Right lung (tissue), 5 donors: ENCODE results near the gene COQ8B. TPM values are rescaled to one million over a fixed set of nuclear protein-coding genes. Genes with fewer than 3 reads are reported as not detected.
"Not testable (repeated sequence)": the region's sequence is repeated elsewhere in the genome, so short reads cannot be mapped to it uniquely, and the experiment has no call there.

Experiments
- DNase-seq, 2 donors: peaks; one replicate each; pipeline ENCODE4 v3.0.0-alpha.2; 2013
- polyA plus RNA-seq, 5 donors: library from polyadenylated mRNA; unstranded; fragments of 120-200 nt; gene quantifications; one replicate each; pipeline versions ENCODE4 v1.2.1 to v1.2.3, GENCODE V29; 2013; ENCODE audit warnings: inconsistent platforms in 1 of 5, low replicate concordance in 1 of 5; ENCODE audit not compliant: insufficient read length in 5 of 5, insufficient read depth in 1 of 5

The COQ8B gene
- polyA plus RNA-seq, 5 donors = 24.7 to 36.9 (median 32.4) TPM

DNA sequence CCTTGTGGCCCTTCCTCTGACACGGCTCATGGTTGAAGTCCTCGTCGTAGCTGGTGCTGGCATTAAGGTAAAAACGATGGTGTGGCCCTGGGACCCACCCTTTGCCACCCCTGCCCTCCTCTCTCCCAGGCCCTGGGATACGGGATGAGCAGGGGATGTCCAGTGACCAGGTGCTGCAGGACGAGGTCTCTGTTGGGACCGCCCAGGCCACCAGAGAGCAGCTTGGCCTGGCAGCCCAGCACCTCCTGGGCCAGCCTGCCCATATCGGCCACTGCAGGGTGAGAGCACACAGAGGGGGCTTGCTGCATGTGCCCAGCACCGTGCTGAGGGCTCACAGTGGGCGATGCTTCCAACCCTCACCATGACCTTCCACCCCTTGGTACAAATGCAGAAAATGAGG, 27.2 kb upstream of the COQ8B start:
- DNase-seq = no peak

DNA sequence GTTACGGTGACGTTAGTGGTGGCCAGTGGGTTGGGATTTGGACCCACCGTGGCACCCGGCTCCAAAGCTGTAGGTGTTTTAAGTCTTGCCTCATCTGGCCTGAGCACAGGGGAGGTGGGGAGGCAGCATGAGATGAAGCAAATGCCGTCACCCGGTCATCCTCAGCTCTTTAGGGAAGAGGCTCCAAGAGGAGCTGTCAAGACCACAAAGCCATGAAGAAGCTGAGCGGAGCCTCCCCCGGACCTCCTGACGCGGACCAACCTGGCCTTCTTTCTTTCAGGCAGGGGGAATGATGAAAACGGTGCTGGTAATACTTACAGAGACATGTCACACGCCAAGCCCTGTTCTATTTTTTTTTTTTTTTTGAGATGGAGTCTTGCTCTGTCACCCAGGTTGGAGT, 26.2 kb upstream of the COQ8B start:
- no peak for DNase-seq

DNA sequence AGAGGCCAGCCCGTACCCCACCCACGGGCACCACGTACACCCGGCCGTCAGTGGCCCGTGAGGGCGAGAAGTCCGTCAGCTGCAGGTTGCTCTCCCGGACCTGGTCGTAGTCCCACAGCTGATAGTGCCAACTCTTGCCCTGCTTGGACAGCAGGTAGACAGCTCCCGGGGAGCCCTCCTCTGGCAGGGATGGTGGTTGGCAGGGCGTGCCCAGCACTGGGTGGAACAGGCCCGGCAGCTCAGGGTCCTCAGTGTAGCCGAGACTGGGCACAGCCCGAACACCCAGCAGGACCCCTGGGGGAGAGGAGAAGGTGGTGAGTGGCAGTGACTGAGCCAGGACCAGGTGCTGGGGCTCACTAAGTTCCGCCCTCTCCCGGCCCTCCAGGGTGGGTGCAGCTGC, 25.8 kb upstream of the COQ8B start:
- no peak for DNase-seq

DNA sequence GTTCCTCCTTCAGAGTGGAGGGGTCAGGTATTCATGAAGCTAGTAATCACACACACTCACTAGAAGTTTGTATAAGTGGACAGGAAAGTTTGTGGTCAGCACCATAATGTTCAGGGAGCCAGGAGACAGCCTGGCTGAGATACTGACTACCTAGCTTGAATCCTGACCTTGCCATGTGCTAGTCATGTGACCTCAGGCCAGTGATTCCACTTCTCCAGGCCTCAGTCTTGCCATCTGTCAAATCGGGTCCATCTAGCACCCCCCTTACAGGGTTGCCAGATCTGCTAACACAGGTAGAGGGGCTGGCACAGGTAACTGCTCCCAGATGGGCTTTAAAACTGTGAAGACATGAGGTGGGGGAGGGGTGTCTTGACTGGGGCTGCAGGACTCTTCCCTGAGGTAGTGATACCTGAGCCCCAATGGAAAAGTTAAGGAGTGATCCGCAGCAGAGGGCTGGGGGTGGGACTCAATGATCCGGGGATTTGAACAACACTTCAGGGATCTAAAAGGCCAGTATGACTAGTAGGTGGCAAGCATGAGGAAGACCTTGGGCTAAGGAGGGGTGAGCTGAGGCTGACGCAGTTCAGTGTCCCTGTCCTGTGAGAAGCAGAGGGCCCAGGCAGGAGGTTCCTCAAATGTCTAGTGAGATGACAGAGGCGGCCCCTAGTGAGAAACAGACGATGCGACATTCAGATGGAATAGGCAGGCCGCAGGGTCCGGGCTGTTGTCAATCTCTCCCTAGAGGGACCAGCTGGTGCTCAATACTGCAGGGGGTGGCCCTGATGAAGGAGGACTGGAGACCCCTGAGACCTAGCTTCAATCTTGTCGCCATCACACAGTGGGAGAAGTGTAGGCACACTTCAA, 25.1 kb upstream of the COQ8B start:
- no peak for DNase-seq

DNA sequence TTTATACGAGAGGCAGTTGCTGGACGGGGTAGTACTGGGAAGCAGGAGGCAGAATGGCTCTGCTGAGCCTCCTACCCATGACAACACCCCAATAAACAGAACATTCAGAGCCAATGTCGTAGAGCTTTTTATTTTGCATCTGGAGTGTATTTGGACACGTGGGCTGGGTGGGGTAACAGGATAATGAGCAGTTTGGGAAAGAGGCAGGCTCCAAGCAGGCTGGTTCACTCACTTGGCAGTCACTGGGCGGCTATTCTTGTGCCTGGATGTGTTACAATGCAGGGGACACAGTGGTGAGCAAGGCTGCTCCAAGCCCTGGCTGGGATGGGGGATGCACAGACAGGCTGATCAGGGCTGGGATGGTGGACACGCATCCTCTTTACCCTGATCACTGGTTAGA, 24.1 kb upstream of the COQ8B start:
- peak in 1 of 2 donors; percentile 51 for DNase-seq

DNA sequence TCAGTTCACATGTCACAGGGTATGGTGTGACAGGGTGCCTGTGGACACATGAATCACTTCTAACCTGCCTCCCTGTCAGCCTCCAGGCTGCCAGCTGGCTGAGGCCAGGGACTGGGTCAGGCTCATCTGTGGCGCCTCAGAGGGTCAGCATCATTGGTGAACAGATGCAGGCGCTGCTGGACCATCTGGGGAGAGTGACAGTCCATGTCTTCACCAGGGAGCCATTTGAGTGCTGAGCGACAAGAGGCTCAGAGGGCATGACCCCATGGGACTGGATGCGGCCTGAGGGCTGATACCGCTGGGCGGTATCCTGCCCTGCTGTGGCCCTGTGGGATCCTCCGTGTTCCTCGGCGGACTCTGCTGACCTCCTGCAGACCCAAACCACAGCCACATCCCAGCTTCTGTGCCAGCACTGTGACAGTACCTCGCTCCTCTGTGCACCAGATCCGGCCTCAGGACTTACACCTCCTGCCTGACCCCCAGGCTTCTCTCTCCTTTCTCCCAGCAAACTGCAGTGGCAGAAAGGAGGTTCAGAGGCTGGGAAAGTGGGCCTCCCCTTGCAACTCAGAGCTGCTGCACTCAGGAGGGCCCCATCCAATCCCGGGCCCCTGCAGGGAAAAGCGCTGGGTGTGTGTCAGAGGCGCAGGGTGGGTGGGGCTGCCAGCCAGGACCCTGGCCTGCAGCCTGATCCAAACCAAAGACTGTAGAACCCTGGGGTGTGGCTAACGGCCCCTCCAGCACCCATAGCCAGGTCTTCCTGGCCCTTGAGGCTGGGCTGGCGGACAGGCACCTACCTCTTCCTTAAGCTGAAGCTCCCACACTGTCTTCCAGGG, 23.4 kb upstream of the COQ8B start:
- DNase-seq = no peak

DNA sequence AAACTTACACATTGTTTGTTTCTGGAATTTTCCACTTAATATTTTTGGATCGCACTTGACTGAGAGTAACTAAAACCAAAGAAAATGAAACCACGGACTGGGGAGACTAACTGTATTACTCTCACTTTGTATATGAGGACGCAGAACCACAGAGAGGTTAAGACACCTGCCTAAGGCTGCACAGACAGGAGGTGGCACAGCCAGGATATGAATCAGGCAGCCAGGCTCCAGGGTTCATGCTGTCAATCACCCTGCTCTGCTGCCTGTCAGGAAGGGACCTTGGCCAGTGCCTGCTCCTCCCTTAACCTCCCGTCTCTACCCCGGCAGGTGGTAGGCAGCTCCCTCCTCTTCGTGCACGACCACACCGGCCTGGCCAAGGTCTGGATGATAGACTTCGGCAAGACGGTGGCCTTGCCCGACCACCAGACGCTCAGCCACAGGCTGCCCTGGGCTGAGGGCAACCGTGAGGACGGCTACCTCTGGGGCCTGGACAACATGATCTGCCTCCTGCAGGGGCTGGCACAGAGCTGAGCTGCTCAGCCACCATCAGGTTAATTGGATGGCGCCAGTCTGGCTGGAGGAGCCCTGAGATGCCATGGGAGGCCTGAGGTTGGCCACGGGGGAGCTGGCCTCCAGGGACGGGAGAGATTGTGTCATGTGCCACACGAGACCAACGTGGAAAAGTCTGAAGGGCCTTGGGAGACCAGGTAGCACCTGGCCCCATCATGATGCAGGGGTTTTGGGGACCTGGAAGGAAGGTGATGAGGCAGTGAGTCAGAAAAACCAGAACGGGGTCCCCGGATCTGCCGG, 22.5 kb upstream of the COQ8B start:
- DNase-seq = no peak

DNA sequence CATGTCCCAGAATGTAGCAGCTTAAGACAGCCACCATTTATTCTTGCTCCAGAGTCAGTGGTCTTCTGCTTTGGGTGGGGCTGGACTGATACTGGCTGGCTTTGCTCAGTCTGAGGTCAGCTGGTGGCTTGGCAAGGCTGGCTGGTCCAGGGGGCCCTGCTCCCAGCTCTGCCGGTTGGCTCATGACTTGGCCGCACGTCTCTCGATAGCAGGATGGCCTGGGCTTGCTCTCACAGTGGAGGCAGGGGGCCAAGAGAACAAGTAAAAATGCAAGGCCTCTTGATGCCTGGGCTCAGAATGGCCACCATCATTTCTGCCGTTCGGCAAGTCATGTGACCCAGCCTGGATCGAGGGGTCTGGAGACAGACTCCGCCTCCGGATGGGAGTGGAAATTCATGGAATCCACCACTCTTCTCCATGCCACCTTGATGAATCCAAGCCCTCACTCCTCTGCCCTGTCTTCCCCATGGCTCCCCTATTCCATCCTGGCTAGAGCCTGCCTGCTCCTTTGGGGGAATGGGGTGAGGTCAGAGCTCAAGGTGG, 20.5 kb upstream of the COQ8B start:
- DNase-seq = no peak

DNA sequence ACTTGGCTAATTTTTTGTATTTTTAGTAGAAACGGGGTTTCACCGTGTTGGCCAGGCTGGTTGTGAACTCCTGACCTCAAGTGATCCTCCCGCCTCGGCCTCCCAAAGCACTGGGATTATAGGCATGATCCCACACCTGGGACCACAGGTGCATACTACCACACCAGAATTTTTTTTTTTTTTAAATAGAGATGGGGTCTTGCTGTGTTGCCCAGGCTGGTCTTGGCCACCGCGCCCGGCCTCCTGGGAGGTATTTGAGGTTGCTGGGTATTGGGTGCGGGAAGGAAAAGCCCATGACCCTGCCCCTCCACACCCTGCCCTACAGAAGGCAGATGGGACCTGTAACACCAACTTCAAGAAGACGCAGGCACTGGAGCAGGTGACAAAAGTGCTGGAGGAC, 20.0 kb upstream of the COQ8B start:
- DNase-seq = no peak

DNA sequence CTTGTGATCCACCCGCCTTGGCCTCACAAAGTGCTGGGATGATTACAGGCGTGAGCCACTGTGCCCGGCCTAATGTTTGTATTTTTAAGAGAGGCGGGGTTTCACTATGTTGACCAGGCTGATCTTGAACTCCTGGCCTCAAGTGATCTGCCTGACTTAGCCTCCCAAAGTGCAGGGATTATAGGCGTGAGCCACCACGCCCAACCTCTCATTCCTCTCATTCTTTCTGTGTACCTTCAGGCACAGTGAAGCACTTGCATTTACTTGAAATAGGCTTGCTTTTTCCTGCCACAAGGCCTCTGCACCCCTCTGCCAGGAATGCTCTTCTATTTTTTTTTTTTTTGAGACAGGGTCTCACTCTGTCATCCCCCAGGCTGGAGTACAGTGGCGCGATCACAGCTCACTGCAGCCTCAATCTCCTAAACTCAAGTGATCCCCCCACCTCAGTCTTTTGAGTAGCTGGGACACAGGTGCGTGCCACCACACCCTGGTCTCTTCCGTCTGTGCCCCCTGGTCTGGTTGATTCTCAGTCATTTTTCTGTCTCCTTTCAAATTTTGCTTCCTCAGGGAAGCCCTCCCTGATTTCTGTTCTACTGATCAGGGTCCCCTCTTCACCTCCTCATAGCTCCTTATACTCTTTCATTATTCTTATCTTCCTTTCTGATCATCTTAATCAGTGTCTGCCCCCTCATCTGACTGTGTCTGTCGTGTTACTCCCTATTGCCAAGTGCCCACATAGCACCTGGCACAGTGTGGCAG, 18.5 kb upstream of the COQ8B start:
- DNase-seq = no peak

DNA sequence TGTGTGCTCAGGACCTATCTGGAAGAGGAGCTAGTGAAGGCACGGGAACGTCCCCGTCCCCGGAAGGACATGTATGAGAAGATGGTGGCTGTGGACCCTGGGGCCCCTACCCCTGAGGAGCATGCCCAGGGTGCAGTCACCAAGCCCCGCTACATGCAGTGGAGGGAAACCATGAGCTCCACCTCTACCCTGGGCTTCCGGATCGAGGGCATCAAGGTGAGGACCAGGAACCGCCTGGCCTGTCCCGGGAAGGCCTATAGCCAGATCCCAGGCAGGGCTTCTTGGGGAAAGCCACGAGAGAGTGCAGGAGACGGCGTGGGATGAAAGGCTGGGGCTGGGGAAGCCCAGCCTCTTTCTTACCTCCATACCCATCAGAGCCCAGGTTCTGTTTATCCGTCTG, 16.5 kb upstream of the COQ8B start:
- DNase-seq = no peak

DNA sequence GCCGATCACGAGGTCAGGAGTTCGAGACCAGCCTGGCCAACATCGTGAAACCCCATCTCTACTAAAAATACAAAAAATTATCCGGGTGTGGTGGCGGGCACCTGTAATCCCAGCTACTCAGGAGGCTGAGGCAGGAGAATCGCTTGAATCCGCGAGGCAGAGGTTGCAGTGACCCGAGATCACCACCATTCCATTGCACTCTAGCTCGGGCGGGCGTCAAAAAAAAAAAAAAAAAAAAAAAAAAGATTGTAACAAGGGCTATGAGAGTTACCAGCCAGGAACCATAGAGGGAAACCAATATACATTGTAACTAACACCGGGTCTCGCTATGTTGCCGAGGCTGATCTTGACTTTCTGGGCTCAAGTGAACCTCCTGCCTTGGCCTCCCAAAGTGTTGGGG, 15.6 kb upstream of the COQ8B start:
- not testable (repeated sequence) for DNase-seq

DNA sequence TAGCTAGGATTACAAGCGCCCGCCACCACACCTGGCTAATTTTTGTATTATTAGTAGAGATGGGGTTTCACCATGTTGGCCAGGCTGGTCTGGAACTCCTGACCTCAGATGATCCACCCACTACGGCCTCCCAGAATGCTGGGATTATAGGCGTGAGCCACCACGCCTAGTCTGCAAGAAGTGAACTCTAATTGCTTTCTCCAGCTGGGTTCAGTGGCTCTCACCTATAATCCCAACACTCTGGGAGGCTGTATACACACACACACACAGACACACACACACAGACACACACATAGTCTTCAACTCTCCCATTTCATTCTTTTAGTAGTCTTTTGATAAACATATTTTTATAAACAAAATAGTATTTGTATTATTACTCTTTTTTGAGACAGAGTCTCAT, 13.4 kb upstream of the COQ8B start:
- DNase-seq = not testable (repeated sequence)

DNA sequence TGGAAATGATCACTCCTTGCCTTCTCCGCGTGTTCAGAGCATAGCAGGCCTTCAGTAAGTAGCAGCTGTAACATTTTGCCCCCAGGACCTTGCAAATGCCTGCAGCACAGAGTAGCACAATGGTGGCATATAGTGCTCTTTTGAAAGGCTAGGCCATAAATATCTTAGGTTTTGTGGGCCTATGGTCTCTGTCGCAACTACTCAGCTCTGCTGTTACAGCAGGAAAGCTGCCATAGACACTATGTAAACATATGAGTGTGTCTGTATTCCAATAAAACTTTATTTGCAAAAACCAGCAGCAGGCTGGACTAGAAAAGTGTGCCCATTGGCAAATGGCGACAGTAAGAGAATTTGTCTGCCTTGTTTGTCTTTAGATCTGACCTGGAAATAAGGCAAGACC, 9.6 kb upstream of the COQ8B start:
- no peak for DNase-seq

DNA sequence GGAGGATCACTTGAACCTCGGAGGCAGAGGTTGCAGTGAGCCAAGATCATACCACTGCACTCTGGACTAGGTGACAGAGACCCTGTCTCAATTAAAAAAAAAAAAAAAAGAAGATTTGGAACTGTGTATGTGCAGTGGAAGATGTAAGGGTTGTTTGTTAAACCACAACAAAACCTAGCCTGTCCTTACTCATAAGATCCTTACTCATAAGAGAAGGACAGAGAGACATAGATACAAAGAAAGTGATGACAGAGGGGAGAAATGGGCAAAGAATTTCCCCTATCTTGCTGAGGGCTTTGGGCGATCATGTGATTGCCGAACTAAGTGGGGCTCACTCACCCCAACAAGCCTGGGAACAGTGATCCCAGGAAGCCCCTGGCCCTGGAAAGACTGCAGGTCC, 8.2 kb upstream of the COQ8B start:
- no peak for DNase-seq

DNA sequence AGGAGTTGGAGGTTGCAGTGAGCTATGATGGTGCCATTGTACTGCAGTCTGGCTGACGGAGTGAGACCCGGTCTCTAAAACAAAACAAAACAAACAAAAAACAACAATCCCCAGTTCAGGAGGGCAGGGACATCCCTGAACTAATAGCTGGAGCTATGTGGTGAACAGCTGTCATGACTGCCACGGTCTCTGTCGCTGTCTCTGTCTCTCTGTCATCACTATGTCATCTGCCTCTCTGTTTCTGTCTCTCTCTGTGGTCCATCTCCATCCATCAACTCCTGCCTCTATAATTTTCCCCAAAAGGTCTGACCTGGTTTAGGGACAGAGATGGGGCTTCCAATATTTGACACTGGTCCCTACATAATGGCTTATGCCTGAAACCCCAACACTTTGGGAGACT, 7.6 kb upstream of the COQ8B start:
- no peak for DNase-seq

DNA sequence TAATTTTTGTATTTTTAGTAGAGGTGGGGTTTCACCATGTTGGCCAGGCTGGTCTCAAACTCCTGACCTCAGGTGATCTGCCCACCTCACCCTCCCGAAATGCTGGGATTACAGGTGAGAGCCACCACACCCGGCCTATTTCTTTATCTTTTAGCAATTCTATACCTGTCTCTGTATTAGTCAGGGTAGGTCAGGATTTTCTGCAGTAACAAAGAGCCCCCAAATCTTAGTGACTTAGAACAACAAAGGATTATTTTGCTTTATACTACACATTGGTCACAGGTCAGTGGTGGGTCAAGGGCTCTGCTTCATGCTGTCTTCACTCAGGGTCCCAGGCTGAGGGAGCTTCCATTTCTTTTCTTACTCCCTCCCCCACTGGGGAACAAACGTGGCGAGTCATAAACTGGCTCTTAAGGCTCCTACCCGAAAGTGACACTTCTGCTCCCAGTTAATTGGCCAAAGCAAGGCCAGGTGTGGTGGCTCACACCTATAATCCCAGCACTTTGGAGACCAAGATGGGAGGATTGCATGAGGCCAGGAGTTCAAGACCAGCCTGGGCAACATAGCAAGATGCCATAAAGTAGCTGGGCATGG, 7.1 kb upstream of the COQ8B start:
- DNase-seq = no peak

DNA sequence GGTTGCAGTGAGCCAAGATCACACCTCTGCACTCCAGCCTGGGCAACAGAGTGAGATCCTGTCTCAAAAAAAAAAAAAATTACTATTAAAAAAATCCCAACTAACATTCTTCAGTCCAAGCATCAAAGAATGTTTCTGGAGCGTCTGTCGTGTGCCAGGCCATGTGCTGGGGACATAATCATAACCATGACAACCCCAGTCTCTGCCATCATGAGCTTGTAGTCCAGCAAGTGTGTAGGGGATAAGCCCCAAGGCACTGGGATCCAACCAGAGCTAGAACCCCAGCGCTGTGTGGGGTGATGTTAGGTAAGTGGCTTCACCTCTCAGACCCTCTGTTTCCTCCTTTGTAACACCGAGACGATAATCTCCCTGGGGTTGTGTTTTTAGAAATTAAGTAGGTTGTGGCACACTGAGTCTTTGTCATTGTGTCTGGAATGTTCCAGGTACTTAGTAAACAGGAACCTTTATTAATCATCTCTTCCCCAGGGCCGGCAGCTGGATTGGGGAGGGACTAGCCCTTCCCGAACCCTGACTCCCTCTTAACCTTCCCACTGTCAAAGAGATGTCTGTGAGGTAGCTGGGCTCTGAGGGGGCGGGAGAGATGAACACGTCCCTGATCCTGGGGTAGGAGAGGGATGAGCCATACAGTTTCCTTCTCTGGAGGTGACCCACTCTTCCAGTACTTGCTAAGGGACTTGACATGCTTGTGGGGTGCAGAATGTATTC, 5.4 kb upstream of the COQ8B start:
- DNase-seq = no peak

DNA sequence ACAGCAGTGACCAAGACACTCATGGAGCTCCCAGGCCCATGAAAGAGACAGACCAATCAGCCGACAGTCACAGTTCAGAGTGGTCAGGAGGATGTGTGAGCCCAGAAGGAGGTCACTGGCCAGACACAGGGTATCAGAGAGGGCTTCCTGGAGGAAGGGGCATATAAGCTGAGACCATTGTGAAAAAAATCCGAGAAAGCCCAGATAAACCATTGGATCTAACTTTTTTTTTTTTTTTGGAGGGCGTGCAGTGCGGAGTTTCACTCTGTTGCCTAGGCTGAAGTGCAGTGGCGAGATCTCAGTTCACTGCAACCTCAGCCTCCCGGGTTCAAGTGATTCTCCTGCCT, 4.4 kb upstream of the COQ8B start:
- DNase-seq = no peak

DNA sequence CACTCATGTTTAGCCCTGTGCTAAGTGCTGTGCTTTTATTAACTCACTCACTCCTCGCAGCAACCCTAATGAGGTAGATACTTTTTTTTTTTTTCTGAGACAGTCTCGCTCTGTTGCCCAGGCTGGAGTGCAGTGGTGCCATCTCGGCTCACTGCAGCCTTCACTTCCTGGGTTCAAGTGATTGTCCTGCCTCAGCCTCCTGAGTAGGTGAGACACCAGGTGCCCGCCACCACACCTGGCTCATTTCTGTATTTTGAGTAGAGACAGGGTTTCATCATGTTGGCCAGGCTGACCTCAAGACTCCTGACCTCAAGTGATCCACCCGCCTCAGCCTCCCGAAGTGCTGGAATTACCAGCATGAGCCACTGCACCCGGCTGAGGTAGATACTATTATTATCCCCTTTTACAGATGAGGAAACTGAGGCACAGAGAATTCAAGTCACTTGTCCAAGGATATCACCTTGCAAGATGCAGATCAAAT, 2.8 kb upstream of the COQ8B start:
- no peak for DNase-seq
